NCI-H1694 (cell line): ENCODE data around the gene LIM2.

ENCODE experiments used
- DNase-seq: peaks from one replicate; lab custom pipeline; 2025; lab: John Stamatoyannopoulos, UW

The LIM2 gene

DNA sequence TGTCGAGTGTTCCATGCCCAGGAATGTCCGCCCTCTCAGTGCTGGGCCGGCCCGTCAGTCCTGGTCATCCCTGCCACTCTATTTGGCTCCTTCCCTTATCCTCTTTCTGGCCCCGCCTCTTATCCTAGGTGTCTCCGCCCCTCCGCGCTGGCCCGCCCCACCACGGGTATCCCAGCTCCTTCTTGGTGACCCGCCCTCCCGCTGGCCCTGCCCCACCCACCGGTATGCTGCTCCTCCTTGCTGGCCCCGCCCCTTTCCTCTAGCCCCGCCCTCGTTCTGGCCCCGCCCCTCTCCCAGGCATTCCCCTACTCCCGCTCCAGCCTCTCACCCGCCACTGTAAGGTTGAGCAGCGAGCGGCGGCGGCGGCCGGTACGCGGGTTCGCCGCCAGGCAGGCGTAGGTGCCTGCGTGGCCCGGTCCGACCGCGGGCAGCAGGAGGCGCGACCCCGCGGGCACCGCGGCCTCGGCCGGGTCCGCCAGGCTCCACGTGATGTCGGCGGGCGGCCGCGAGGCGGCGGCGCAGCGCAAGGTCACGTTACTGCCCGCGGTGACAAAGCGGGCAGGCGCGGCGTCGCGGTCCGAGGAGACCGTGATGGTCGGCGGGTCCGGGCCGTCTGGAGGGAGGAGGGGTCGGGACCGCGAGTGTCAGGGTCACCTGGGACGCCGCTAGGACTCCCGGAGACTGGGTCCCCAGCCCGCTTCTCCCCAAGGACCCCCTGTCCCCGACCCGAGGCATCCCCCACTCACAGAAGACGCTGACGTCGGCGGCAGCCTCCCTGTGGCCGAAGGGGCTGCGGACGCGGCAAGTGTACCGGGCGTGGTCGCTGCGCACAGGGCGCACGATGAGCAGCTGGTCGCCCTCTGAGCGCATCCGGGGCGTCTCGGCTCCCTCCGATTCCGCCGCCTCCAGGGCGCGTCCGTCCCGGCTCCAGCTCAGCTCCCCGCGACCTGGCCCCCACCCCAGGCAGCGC is 47.8 kb downstream of the LIM2 start:
- DNase-seq = no peak

DNA sequence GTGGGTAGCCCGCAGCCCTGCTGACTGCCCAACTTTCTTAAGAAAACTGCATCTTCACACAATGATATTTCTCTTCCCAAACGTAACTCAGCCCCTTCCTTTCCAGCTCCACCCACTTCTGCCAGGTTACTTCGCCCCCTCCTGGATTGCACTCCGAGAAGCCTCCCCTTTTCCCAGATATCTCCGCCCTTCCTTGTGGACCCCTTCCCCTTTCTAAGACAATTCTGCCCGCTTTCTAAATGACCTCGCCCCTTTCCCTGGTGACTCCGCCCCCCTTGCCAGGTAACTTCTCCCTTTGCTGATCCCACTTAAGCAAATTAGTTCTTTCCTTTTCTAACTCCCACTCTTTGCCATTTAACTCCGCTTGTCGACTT is 48.5 kb downstream of the LIM2 start:
- no peak for DNase-seq

DNA sequence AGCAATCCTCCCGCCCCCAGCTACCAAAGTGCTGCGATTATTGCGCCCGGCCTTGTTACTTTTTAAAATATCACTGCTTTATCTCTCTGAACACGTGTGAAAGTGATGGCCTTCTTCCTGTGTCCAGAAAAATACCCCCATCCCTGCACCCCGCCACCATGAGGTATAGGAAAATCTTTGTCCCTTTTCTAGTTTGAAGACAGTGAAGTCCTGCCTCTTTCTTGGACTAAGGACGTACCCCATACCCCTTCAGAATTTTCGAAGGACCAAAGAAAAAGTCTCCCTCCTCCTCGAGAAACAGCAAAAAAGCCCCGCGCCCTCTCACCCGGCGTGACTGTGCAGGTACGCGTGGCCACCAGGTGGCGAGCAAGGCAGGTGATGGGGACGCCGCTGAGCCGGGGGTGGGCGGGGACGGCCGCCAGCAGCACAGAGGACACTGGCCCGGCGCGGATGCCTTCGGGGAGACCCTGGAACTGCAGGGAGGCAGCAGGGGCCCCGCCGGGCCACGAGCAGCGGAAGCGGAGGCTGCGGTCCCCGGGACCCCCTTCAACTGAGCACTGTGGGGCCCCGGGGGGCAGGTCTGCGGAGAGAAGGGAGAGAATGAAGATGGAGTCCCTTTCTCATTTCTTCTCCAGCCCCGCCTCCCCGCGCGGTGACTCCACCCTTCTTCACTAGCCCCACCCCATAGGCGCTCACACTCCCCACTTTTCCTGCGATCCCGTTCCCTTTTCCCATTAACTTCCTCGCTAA is 49.0 kb downstream of the LIM2 start:
- DNase-seq = no peak

DNA sequence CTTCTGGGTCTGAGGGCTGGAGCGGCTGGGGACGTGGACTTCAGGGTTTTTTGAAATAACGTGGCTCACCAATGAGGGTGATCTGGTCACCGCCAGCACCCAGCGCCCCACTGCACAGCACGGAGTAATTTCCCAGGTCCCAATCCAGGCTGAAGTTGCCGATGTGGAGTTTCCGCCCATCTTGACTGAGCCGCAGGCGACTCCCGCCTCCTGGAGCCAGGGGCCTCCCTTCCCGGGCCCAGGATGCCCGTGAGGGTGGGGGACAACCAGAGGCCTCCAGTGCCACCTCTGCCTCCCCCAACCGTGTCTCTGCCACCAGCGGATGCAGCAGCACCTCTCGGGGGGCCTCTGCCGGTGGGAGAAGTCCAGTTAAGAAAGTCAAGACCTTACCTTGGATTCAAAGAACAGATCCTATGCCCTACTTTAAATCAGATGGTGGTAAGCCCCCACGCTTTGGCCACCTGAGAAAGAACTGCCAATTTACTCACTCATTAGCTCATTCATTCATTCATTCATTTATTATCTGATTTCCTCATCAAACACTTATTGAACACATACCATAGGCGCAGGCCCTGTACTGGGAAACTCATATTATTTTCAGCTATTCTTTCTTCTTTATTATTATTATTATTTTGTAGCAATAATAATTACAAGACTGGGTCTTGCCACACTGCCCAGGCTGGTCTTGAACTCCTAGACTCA is 49.8 kb downstream of the LIM2 start:
- DNase-seq = no peak

DNA sequence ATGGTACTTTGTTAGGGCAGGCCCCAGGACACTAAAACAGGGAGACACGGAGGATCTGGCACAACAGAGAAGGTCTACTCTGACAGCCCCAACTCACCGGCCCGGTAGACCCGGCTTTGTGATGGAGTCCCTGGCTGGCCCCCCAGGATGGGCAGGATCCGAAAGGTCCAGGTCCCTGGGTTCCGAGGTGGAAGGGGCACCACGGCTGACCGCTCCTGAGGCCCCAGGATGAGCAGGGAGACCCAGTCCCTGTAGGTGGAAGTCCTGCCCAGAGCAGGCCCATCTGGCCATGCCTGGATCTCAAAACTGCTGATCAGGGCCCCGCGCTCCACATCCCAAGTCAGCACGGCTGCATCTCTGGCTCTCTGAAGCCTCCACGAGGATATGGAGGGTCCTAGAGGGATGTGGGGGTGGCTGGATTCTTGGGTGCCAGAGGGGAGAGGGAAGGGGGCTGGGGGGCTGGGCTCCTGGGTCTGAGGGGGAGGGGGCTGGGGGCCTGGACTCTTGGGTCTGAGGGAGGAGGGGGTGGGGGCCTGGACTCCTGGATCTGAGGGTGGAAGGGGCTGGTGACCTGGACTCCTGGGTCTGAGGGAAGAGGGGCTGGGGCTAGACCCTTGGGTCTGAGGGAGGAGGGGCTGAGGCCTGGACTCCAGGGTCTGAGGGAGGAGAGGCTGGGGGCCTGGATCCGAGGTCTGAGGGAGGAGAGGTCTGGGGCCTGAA is 50.5 kb downstream of the LIM2 start:
- DNase-seq = no peak

GRCh38 chr19:51333836-51334460 is 53.8 kb downstream of the LIM2 start:
- no peak for DNase-seq

GRCh38 chr19:51331716-51332115 is 56.1 kb downstream of the LIM2 start:
- no peak for DNase-seq

- no peak for DNase-seq
Measured at GRCh38 chr19:51331193-51331592, 56.6 kb downstream of the LIM2 start.

- DNase-seq = no peak
Measured at GRCh38 chr19:51330366-51330765, 57.4 kb downstream of the LIM2 start.
